HG03342 (cell line): ENCODE measurements around the gene ADAMTSL1.

Experiments
- ATAC-seq: cut with Tn5 transposase; IDR thresholded peaks from one replicate; pipeline ENCODE4 v1.9.1; 2021; ENCODE audit warnings: mild to moderate bottlenecking, moderate library complexity; ENCODE audit not compliant: unreplicated experiment

Gene ADAMTSL1

GRCh38 chr9:18499980-18500379 is 26.0 kb downstream of the ADAMTSL1 start:
- no peak for ATAC-seq

GRCh38 chr9:18500451-18500850 is 26.5 kb downstream of the ADAMTSL1 start:
- no peak for ATAC-seq

- ATAC-seq = no peak
Observed at GRCh38 chr9:18501949-18502348, 28.0 kb downstream of the ADAMTSL1 start.

- ATAC-seq = no peak
Observed at GRCh38 chr9:18502546-18502945, 28.6 kb downstream of the ADAMTSL1 start.

GRCh38 chr9:18504707-18505106 is 30.8 kb downstream of the ADAMTSL1 start:
- no peak for ATAC-seq

GRCh38 chr9:18507151-18507550 is 33.2 kb downstream of the ADAMTSL1 start:
- no peak for ATAC-seq

- no peak for ATAC-seq
Observed at GRCh38 chr9:18516514-18516913, 42.6 kb downstream of the ADAMTSL1 start.

GRCh38 chr9:18516965-18517364 is 43.0 kb downstream of the ADAMTSL1 start:
- ATAC-seq = no peak

- ATAC-seq = no peak
Observed at GRCh38 chr9:18520416-18521047, 46.6 kb downstream of the ADAMTSL1 start.

- ATAC-seq = no peak
Observed at GRCh38 chr9:18526685-18527084, 52.7 kb downstream of the ADAMTSL1 start.

GRCh38 chr9:18531136-18532065 is 57.4 kb downstream of the ADAMTSL1 start:
- no peak for ATAC-seq

GRCh38 chr9:18534611-18535010 is 60.7 kb downstream of the ADAMTSL1 start:
- no peak for ATAC-seq

GRCh38 chr9:18536554-18536953 is 62.6 kb downstream of the ADAMTSL1 start:
- no peak for ATAC-seq

- ATAC-seq = no peak
Observed at GRCh38 chr9:18539203-18539693, 65.3 kb downstream of the ADAMTSL1 start.

GRCh38 chr9:18542837-18543405 is 69.0 kb downstream of the ADAMTSL1 start:
- no peak for ATAC-seq

GRCh38 chr9:18543406-18544192 is 69.6 kb downstream of the ADAMTSL1 start:
- no peak for ATAC-seq

- no peak for ATAC-seq
Observed at GRCh38 chr9:18544456-18544855, 70.5 kb downstream of the ADAMTSL1 start.

GRCh38 chr9:18545636-18546360 is 71.8 kb downstream of the ADAMTSL1 start:
- no peak for ATAC-seq

GRCh38 chr9:18548456-18548855 is 74.5 kb downstream of the ADAMTSL1 start:
- ATAC-seq = no peak

- ATAC-seq = no peak
Observed at GRCh38 chr9:18549772-18550171, 75.8 kb downstream of the ADAMTSL1 start.
